Ramos (cell line): ENCODE measurements around the gene TXNDC2.

Experiments
- in situ Hi-C: fragments of 300-500 bp; cut with MboI; formaldehyde crosslinking; loops from one replicate; pipeline ENCODE4 v1.14.3; 2022; ENCODE audit warnings: low sequenced_read_pairs; ENCODE audit not compliant: unreplicated experiment

Gene TXNDC2

DNA sequence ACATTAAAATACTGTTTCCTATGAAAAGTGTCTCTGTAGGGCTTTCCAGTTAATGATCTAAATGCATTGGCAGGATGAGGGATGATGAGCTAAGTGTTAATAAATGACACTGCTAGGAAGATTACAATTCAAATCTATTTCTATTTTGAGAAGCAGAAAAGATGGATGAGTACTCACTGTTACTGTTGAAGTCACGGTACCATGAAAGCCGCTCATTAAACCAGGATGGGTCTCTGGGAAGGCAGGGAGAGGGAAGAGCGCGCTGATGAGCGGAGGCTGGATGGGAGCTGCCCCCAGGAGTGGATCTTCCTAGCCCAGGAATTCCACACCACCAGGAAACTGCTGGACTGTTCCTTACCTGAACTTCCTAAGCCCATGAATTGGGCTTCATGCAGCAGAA, 27.1 kb upstream of the TXNDC2 start:
- in situ Hi-C loops: no loop called here

DNA sequence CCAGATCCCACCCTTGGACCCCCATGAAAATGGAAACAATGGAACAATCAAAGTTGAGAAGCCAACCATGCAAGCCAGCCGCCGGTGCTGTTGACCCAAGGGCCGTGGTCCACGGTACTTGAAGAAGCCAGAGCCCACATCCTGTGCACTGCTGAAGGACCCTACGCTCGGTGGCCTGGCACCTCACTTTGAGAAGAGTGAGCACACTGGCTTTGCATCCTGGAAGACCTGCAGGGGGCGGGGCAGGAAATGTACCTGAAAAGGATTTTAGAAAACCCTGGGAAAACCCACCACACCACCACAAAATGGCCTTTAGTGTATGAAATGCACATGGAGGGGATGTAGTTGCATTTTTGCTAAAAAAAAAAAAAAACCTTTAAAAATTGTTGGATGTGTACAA, 26.5 kb upstream of the TXNDC2 start:
- in situ Hi-C loops: no loop called here

DNA sequence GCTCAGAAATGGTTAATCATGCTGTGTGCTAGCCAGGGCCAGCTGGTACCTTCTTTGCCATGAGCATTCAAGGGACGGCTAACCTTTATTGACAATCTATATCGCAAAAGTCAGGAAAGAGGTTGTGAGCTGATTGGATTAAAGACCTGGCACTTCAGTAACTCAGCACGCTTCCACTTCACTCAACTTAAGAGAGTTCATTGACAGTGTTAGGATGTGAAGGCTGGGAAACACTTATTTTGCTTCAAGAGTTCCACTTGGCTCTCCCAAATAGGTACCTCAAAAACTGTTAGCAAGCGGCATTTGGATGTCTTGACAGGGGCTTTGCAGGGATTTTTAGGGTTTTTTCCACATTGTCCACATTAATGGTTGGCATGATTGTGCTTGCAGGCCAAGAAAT, 25.1 kb upstream of the TXNDC2 start:
- in situ Hi-C loops: no loop called here

DNA sequence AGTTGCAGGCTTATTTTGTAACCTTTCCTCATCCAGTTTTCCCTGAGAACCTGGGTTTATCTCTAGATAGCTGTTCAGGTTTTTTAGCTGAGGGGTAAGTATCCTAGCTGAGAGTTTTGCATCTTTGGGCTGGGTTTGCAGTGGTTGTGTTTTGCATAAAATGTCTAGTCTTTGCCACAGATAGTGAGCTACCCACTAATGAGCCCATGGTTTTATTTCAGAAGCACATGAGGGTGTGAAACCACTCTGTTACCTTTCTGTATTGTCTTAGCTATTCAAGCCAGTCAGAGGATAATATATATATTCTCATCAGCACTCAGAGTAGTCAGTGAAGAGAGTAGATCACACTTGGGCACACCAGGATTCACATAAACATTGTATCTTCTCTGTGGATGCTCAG, 24.6 kb upstream of the TXNDC2 start:
- in situ Hi-C loops: no loop called here

DNA sequence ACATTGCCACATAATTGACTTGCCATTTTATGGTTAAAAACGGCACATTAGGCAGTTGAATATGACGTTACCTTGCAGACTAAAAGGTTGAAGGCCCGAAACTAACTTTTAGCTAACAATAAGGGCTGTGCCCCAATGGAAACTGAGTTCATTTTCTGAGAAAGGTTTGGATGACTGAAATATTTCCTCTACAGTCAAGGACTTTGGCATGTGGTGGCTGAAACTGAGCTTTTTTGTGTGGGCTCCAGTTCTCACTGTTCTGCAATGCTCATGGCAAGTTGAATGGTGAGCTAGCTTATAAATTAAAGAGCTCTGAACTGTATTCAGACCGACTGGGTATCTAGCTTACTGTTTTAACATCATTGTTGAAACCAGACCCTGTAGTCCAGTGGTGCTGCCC, 23.8 kb upstream of the TXNDC2 start:
- in situ Hi-C loops: no loop called here

DNA sequence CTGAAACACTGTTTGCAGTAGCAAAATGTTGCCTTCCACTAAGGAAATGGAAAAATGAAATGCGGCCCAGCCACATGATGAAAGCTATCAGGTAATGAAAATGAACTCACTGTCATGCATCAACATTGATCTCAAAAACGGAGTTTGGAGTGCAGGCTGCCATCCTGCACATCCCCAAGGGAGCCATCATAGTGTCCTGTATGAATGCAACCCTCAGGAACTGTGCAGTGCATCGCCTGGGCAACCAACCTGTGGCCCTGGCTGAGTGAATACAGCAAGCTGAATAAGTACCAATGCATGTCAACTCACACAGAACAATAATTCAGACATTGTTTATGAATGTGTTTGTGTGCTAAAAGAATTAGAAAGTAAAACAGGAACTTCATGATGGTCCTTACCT, 23.1 kb upstream of the TXNDC2 start:
- in situ Hi-C loops: no loop called here

DNA sequence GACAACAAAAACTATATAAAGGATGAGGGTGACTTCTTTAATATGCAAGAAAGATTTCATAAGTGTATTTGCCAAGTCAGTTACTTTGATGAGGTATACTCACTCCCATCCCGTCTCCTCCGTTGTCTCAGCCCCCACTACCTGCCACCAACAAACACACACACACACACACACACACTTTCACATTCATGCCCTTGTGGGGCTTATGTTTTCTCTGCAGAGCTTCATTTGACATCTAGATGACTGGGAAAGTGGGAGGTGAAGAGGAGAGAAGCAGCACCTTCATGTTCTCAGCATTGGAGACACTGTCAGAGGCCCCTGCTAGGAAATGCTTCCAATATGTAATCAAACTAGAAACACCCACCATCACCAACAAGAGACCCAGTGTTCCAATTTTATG, 22.5 kb upstream of the TXNDC2 start:
- in situ Hi-C loops: no loop called here

DNA sequence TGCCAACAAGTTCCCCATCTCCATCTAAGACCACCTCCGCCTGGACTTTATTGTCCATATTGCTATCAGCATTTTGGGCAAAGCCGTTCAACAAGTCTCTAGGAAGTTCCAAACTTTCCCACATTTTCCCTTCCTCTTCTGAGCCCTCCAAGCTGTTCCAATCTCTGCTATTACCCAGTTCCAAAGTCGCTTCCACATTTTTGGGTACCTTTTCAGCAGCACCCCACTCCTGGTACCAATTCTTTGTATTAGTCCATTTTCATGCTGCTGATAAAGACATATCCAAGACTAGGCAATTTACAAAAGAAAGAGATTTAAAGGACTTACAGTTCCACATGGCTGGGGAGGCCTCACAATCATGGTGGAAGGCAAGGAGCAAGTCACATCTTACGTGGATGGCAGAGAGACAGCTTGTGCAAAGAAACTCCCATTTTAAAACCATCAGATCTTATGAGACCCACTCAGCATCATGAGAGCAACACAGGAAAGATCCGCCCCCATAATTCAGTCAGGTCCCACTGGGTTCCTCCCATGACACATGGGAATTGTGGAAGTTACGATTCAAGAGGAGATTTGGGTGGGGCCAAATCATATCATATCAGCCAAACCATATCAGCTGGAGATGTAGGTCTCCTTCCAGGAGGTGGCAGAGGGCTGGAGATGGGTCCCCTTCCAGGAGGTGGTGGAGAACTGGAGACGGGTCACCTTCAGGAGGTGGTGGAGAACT, 19.8 kb upstream of the TXNDC2 start:
- in situ Hi-C loops: no loop called here

DNA sequence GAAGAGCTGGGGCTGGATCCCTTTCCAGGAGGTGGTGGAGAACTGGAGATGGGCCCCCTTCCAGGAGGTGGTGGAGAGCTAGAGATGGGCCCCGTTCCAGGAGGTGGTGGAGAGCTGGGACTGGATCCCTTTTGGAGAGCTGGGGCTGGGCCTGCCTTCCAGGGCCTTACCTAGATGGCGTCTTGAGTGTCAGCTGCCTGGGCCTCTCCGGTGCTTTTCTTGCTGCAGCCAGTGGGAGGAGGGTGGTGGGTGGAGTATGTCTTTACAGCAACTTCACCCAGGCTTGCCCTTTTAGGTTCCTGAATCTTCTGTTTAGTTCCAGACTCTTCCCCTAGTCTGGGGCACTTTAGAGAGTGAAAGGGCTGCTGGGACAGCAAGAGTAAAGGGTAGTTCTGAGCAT, 19.1 kb upstream of the TXNDC2 start:
- in situ Hi-C loops: no loop called here

DNA sequence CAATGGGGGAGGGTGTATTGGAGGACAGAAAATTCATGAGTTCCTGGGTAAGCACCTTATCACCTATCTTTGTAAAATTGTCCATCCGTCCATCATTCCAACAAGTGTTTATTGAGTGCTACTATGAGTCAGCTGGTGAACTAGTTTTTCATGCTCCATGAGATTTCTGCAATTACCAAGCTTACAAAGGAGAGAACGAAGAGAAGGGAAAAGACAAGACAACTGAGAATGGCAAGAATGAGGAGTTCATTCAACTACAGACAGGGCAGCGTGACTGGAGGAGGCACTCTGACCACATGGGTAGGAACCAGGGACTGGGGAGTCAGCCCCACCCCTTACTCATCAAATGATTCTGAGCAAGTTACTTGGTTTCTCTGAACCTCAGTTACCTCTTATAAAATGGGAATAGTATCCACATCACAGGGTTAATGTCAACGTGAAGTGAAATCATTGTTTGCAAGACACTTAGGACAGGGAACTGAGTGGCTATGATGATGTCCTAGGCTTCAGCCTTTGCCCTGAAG, 18.6 kb upstream of the TXNDC2 start:
- in situ Hi-C loops: no loop called here

DNA sequence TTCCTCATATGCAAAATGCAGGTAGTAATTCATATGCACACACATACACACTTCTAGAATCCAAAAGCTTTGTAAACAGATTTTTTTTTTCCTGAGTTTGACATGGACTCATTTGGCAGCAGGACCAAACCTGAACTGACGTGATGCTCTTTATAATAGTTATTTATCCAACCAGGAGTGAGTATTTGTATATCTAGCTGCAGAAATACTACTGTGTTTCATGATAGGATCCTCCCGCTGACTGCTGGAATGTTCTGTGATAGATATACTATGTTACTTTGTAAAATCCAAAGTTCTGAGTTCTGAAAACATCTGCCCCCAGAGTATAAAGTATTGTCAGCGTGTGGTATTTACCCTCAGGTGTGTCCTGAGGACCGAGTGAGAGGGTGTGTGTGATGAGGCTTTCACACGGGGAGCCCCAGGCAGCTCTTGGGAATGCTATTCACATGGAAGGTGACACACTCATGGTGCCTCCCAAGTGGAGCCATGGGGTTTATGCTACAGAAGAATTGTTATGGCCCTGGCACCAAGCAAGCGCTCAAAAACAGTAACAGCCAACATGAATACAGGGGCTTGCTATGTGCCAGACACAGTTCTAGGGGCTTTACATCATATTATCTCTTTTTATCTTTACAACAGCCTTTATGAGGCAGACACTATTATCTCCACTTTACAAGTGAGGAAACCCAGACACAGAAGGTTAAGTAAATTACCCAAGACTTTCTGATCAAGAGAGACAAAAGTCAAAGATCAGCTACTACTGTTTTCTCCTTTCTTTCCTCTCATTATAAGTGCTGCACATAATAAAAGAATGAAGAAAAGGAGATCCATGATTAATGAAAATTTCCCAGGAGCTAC, 16.7 kb upstream of the TXNDC2 start:
- in situ Hi-C loops: no loop called here

DNA sequence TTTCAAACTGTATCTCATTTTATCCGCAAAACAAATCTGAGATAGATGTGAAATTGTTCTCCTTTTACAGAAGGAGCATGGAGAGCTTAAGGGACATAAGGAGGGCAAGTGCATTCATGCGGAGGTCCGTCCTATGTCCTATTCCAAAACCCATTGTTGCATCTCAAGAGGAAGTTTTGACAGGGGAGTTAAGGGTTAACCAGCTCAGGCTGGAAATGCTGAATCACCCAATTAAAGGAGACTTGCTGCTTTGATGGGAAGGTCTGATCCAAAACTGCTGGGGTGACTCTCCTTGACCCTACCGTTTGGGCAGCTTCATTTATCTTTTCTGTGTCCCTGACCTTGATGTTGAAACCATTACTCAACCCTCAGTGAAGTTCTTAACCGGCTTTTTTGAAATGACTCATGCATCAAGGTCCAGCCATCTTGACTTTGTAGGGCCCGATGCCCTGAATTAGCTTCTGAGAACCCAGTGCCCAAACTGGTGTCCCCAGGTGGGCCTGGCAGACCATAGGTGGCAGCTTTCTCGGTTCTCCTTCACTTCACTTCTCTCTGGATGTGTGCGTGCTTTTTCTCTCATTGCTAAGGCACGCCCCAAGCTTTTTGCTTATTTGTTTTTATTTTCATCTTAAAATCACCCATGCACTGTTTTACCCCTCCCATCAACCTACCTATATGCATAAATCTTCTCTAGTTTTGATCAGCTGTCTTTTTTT, 15.9 kb upstream of the TXNDC2 start:
- in situ Hi-C loops: no loop called here

DNA sequence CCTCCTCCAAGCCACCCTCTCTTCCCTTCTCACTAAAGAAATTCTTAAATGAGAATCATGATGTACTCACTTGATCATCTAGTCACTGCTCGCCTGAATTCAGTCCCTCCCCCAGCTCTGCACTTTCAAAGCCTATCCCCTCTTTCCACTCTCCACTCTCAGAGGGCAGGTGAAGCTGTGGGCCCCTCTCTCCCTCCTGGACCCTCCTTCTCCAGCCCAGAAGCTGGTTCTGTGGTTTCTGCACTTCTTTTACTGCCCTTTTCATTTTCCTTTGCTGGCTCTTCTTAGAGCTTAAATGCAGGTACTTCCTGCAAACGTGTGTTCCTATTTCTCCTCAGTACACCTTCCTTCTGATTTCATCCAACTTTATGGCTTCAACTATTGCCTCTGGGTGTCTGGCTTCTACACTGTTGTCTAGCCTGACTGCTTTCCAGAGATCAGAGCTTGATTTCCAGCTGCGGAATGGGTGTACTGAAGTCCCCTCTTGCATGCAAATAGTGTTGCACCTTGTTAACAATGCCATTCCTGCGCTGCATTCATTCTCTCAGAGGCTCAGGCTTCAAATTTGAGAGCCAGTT, 15.3 kb upstream of the TXNDC2 start:
- in situ Hi-C loops: no loop called here

DNA sequence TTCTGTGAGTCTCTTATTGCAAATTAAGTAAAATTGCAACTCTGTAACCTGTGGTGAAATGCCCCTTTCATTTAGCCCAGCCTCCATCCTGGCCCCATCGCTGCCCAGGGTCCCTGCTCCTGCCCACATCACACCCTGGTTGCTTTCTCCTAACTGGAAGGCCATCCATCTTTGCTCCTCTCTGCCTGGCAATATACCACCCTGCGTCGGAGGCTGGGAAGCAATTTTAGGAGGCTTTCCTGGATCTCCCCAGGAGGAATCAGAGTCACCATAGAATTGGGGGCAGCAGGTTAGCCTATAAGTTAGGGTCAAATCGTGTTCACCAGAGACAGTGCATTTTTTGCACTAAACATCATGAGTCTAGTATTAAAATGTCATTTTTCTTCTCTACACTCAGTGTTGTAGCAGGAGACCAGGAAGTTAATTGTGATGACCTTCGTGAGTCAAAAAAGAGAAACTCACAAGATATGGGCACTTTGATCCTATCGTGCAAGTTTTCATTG, 14.5 kb upstream of the TXNDC2 start:
- in situ Hi-C loops: no loop called here

DNA sequence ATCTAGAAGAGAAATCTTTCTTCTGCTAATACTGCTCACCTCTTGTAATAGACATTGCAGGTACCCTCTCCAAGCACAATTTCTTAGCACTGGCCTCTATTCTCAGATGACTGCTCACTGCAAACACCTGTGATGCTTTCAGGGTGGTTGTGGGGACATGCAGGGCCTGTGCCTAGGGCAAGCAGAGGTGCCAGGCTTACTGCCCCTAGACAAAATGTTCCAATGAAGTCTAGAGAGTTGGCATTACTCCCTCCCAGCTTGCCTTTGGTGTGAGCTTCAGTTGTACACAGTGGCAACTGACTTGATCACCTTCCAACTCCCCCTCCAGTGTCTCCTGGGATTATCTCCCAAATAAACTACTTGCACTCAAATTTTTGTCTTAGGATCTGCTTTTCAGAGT, 12.9 kb upstream of the TXNDC2 start:
- in situ Hi-C loops: no loop called here

DNA sequence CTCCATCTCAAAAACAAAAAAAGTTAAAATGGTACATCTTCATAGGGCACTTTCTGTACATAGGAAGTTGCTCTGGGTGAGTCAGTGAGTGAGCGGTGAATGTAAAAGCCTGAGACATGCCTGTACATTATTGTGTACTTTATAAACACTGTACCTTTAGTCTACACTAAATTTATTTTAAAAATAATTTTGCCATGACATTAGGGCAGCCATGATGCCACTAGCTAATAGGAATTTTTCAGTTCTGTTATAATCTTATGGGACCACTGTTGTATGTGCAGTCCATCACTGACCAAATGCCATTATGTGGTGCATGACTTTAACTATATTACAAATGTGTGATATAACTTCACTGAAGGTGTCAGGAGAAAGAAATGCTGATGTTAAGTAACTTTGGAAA, 11.0 kb upstream of the TXNDC2 start:
- in situ Hi-C loops: no loop called here

DNA sequence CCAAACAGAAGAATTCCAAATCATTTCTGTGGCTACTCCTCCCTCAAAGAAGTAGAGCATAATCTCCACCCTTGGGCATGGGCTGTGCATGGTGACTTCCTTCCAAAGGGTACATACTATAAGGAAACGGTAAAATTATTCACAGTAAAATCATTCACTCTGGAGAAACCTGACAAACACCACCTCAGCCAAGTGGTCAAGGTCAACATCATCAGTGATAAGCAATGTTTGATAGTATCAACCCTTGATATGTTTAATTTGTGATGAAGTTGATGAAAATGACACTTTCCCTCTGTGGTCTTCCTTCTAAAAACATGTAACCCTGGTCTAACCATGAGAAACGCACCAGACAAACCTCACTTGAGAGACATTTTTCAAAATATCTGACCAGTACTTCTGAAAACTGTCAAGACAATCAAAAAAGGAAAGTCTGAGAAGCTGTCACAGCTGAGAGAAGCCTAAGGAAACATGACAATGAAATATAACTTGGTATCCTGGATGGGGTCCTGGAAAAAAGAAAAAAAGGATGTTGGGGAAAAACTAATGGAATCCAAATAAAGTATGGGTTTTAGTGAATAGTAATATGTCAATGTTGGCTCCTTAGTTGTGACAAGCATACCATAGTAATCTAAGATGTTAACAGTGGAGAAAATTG, 9.4 kb upstream of the TXNDC2 start:
- in situ Hi-C loops: no loop called here

DNA sequence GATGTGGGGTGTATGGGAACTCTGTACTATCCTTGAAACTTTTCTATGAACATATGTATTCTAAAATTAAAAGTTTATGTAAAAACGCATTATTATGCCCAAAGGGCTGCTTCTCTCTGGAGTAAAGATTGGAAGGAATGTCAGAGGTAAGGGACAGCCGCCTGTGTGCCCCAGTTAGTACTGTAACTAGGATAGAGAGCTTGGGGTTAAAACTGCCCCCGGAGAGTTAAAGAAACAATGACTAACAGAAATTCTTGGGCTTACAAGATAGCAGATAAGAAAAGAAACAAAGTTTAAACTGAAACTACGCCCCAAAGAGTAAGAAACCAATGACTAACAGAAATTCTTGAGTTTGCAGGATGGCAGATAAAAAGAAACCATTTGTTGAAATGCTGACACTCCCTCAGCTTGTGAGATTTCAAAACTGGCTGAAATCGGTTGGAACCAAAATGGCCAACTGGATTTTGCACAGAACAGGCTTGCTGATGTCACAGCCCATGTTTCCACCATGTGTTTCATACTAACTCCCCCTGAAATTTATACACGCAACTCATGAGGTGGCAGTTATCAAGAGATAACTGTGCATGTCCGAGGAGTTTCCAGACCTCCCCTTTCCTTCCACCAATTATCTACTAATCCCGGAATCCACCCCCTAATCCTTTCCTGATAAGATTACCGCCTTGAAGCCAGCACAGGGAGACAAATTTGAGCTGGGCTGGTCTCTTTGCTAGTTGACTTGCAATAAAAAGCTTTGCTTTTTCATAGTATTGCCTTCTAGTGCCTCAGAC, 8.7 kb upstream of the TXNDC2 start:
- in situ Hi-C loops: no loop called here

DNA sequence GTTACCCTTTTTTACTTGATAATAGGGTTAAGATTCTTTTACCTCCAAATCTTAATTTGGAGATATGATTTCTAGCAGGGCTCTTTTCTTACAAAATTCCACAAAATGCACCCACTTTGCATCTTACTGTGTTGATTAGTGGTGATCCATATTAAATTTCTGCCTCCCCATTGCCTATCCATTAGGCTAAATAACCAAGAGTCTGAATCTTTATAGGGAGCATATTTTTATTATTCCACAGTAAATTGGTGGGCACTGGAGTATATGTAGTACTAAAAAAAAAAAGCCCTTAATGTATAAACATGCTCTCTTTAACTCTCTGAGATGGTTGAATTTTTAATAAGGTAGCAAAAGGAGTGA, 8.1 kb upstream of the TXNDC2 start:
- in situ Hi-C loops: no loop called here
